Tracheal epithelial cell (primary cell): ENCODE measurements around the gene COL13A1. TPM values are rescaled to one million over a fixed set of nuclear protein-coding genes. Genes with fewer than 3 reads are reported as not detected.

Experiments
- total RNA-seq: library from RNA; depleted of rRNA; stranded (reverse); fragments of >200 nt; gene quantifications from 2 replicates; pipeline ENCODE4 v1.2.1, GENCODE V29; 2014

COL13A1 gene
- total RNA-seq = 0.21 and 0.72 TPM in 2 replicates

DNA sequence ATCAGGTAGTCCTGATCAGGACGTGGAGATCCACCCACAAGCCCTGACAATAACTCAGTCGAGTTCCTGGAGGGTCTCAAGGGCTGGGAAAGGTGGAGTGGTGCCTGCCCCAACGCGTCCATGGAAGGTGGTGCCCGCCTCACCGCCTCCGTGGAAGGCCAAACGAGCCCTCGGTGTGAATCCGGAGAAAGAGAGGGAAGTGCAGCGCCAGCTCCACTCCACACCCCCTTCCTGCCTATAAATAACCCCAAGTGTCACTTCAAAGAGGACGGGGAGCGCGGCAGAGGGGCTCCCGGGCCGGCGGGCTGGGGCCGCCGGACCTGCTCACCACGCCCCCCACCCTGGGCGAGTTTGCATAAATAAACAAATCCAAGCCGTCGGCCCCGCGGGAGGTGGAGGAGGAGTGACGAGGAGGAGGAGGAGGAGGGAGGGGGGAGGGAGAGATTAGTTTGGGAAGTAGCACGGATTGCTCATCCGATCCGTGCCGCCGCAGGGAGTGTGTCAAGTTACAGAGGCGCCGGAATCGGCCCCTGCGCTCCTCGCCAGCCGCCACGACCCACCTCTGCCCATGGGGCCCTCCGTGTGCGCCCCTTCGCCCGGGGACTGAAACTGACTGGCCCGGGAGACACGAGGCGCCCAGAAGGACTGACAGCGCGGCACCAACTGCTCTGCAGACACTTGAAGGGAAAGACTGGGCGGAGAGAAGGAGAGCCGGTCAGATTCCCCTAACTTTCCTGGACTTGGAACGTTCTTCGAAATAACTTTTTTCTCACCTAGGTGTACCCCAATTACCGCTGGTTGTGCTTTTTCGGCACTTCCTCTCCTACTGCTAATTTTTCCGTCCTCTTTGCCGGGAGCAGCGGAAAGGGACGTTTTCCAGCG, at the start of gene COL13A1:
Gene COL13A1, plus strand, starts transcription at position 473 of the 882 bp plus-strand sequence. CDS start 518 bp downstream, outside the sequence.

Other genes with a start within 250 kb of the COL13A1 start
- not detected in 2 replicates for gene NEUROG3, start 228.5 kb upstream of the COL13A1 start, total RNA-seq
- 0.96 and 1.1 TPM in 2 replicates for gene FAM241B, start 171.7 kb upstream of the COL13A1 start, total RNA-seq